Right kidney (tissue), 1 donor: Measurements from ENCODE around the gene ARMC8.

ENCODE experiments used
- DNase-seq: peaks from one replicate; pipeline ENCODE4 v3.0.0-alpha.2; 2016

ARMC8 gene

DNA sequence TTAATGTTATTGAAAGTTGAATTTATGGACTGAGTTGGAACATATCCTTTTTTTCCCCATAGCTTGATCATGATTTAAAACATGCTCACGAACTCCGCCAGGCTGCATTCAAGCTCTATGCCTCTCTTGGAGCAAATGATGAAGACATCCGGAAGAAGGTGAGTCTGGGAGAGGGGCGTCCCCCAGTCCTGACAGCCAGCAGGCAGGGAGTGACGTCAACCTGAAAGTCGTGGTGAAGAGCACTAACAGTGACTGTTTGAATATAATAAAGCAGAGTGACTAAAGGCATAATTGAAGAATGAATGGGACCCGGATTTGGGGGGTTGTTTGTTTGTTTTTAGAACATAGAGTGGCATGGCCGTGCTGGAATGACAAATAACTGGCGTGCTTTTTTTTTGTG is 57.9 kb downstream of the ARMC8 start:
- no peak for DNase-seq

DNA sequence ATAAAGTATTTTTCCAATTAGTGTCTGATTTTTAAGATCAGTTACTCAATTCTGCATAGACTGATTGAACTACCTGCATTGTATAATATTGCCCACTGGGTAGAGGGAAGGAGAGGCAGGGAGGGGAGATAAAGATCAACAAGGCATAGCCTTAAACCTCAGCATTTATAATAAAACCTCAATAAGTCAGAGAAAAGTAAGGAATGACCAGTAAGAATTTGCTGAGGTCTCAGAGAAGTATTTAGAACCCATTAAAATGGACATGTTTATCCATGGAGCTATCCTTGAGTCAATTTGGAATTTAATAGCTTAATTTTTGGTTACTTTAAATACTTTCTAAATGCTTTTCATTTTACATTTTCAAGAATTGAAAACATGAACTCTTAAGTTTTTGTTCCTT is 62.5 kb downstream of the ARMC8 start:
- DNase-seq, result no peak

DNA sequence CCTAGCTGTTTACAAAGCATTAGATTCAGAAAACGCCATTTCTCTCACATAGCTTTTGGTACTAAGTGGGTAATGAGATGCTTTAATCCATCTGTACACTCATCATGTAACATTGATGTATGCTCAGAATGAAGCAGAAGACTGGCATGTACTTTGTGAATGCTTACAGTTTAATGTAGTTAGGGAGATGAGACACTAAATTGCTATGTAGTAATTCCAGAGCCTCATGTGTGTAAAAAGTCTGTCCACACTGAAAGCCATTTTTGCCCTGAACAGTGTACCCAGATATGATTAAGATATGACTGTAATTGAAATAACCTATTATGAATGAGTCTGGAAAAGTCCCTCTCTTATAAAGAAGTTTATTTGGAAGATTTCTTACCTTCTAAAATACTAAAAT is 66.5 kb downstream of the ARMC8 start:
- no peak for DNase-seq

DNA sequence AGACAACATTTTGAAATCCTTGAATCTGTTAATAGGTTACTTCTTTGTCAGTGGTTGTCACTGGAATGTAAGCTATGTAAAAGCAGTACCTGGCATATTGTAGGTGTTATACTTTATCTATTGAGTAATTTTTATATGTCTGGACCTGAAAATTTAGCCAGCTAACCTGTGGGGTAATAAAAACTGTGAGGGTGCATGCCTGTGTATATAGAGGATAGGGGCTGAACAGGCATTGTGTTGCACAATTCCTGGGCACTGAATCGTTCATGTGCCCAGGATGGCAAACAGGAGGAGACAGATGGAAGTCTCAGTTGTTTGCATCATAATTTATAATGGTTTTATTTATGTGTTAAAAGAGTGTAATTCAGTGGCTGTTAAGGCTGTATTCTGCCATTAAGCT is 67.1 kb downstream of the ARMC8 start:
- DNase-seq, result no peak

DNA sequence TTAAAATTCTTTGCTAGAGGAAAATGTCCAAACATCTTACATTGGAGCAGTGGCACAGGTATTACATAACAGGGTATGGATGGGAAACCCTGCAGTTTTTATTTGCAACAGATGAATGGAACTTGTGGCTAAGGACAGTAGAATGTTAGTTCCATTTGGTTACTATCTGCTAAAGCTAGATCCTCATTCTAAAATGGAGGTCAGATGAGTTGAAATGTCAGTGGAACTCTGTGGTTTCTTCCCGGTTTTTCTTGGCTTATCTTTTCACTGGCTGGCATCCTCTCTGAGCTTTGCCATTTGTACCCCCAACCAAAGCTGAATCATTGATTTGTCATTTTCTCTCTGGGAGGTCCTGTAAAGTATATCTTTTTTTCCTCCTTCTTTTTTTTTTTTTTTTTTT is 68.9 kb downstream of the ARMC8 start:
- DNase-seq, result no peak

DNA sequence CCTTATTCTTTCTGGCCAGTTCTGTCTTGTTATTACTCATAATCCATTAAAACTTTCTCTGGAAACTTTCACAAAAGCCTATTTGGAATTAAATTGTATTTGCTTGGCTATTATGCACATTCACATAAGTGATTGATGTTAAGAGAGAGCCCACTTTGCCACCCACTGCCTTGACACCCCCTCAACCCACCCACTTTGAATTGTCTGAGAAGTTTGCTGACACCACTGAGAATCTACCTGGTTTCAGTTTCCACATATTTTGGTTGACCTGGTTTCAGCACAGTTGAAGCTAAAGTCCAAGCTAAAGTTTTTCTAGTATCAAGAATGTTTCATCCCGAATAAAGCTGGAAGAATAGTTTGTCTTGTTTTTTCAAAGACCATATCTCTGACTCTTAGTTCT is 70.9 kb downstream of the ARMC8 start:
- DNase-seq, result no peak

DNA sequence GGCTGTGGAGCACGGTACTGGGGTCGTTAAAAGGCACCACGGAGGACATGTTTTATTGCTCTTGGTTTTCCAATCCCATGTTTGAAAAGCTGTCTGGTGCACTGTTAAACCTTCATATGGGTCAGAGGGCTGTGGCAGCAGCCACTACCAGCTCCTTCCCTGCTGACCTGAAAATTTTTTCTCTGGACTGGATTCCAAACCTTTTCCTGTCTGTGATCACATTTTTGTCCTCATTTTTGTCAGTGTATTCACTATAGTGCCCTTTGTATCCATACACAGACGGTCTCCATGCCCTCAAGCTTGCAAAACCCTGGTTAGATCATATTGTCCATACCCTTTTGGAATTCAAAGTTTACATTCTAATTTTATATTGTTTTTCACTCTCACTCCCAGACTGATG is 72.0 kb downstream of the ARMC8 start:
- no peak for DNase-seq

DNA sequence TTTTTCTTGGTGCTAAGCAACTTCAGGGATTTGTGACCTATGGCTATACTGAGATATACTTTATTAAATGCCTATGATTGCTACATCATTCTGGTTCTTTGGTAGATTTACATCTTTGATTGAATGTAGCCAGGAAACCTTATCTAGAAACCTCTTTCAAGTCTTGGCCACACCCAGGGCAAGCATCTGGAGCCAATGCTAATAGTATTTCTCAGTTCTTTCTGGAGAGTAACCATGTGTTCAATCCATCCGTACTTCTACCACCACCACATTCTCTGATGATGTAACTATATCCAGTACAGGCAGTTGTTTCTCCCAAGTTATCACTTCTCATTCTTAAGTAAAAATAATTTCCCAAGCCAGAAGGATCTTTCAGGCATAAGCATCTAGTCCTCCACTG is 73.5 kb downstream of the ARMC8 start:
- no peak for DNase-seq

DNA sequence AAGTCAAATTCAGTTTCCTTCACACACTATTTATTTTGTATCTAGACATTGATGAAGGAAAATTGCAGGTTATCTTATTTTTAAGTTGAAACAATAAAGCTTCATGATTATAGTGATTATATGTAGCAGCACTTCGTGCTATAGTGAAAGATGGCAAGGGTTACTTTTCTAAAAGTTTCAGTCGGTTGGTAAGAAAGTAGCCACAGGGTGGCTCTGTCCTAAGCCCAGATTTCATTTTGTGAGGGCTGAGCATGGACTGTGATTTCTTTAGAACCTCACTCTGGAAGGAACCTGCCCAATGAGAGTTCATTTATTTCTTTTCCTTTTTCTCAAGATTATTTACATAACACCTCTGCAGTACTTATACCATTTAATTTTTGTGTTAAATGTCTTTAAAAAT is 76.0 kb downstream of the ARMC8 start:
- DNase-seq, result no peak

DNA sequence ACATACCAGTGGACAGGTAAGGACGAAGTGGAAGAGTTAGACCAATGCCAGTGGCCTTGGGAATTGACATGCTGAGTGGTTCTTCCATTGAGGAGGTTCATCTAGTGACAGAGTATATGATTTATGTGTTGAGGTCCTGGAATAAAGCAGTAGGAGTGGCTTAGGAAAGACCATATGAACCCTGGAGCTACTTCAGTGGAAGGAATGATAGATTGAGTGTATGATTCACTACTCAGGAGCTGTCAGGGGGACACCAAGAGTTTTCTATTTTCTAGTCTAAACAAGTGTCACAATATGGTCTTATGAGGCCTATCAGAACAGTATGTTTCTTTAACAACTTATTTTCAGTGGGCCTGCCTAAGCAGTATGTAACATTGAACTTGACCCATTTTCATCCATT is 78.6 kb downstream of the ARMC8 start:
- no peak for DNase-seq

DNA sequence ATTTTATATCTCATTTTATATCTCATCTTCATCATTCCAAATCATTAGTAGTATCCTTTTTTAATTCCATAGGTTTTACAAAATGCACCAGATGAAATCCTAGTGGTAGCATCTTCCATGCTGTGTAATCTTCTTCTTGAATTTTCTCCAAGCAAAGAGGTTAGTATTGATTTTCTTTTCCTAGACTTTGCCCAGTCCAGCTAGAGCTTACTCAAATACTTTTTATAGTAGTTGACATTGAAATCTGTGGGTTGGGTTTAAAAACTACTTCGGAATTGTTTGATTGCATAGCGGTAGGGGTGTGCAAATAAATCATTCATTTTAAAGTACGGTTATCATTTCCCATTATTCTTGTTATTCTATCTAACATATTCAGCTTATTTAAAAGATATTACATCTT is 80.0 kb downstream of the ARMC8 start:
- no peak for DNase-seq

DNA sequence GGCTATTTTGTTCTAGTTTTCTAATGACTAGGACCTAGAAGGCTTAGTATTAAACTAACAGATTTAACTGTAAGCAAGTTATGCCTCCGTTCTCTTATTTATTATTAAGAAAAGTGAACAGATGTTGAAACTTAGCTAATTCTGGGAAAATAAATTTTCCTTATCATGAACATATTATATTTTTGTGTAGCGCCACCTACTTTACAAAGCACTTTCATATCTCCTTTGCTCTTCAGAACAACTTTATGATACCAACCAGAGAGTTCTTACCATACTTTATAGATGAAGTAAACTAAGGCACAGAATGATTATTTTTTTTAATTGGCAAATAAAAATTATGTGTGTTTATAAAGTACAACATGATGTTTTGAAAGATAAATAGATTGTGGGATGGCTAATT is 83.1 kb downstream of the ARMC8 start:
- DNase-seq, result no peak

DNA sequence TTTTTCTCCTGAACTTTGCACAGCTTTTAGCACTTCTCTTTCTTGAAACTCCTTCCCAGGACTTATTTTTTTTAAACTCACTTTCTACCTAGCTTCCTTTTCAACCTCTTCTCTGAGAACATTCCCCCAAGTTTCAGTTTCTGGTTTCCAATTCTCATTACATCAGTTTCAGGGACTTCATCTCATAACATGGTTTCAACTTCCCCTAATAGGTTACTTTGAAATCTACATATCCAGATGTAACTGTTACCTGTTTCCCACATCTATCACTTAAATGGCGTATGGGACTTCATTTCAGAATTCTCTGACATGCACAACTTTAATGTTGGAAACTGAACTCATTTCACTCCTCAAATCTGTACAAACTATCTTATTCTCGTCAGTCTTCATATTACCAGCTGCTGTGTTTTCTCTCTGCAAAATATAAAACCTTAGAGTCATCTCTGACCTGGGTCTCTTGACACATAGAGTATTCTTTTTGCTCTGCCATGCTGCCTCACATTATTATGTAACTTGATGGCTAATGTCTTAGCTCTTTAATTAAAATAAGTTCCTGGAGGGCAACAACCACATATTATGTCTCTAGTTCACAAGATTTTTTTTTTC is 84.2 kb downstream of the ARMC8 start:
- DNase-seq, result no peak

DNA sequence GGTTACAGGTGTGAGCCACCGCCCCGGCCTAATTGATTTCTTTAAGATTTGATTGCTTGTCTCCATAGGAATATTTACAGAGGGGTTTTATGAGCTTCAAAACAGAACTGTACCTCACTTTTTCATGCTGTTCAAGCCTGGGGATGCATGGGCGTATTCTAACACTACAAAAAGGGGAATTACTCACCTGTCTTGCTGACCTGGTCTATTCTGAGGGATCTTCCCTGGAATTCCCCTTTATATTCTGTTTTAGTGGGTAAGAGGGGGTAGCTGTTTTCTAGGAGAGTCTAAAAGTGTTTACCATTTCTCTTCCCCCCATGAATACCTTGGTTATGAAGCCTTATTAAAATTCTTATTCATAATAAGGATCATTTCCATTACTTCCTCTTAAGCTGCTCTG is 94.5 kb downstream of the ARMC8 start:
- DNase-seq, result no peak

DNA sequence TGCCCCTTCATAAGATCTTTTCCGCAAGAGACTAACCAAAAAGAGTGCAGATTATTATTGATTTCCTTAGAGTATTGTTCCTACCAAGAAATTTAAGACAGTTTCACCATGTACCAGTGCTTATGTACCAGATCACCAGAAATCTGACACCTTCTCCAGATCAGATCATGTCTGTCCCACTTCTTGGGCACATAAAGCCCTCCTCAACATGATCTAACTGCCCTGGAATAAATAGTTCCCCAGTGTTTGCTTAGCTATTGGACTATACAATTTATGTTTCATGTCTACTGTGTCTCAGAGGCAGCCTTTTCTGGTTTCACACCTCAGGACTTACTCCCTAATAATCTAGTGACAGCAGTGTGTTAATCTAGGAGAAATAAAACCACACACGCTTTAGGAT is 95.7 kb downstream of the ARMC8 start:
- DNase-seq, result no peak

DNA sequence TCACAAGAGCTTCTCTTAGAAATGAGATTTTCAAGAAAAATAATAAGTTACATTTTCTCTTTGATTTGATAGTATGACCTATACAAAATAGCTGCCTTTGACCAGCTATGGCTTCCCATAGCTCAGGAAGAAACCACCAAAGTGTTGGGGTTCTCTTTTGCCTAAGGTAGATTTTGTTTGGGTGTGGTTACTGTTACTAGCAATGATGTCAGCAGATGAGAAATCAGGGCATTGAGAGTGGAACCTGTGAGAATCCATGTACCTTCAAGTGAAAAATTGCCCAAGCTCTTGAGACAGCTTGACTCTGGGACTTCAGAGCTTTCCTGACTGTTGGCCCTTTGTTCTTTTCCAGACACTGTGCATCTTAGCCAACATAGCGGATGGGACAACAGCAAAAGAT is 97.0 kb downstream of the ARMC8 start:
- no peak for DNase-seq

DNA sequence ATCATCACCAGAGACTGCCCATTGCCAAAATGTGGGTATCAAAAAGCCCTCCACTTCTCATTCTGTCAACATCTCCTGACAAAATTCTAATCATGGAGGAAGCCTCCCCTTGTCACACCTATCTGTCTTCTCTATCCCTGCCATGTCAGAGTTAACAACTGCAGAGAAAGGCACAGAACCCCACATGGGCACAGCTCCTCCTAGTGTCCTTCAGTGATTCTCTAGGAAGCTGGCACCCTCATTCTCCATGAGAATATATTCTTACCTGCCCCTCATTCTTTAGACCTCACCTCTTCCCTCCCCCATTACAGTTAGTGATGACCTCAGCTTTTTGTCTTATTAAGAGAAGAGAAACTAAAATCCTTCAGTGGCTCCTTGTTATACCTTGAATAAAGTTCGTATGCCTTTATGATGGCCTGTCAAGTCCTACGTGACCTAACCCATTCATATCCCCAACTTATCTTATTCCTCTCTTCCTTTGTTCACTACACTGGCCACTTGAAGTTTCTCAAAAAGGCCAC is 97.9 kb downstream of the ARMC8 start:
- no peak for DNase-seq

DNA sequence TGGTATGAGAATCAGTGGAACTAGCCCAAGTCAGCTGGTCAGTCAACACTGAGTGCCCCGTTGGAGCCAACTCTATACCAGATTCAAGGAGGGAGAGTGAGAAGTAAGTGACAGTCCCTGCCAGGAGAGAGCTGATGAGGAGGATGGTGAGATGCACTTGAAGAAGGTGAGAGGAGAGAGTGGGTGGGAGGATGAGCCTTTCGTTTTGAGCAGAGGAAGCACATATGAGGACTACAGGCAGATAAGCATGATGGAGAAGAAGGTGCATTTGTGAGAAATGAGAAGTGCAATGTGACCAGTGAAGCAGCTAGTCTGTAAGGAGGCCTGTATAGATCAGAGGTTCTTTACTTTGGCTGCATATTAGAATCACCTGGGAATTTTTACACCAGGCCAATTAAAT is 102.2 kb downstream of the ARMC8 start:
- DNase-seq, result no peak

DNA sequence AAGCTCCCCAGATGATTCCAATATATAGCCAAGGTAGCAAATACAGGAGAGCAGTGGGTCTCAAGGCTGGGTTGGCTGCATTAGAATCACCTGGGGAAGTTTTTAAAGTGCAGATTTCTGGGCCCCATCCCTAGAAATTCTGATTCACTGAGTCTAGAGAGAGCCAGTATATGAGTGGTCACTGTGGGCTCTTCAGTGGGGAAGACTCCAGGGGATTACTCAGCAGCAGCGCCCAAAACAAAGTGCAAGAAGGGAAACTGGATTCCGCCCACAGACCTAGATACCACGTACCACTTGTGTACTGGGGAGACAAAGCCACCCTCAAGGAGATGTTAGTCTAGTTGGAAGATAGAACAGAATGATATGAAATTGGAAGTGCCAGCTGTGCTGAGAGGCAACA is 102.6 kb downstream of the ARMC8 start:
- no peak for DNase-seq

DNA sequence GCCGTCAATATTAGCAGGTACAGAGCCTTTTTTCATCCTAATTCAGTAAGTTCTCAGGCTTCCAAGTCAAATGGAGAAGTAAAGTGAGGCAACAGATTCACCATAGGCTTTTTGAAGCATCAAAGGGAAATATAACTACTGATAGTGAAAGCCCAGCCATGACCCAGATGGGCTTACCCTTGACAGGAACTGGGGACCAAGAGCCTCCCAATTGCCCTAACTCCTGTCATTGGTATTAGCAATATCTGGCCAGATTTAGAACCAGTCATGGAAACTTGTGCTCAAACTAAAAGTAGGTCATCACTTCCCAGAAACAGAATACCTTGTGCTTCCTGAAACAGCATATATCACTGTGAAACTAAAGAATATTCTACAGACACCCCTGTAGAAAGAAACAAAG is 109.5 kb downstream of the ARMC8 start:
- no peak for DNase-seq

DNA sequence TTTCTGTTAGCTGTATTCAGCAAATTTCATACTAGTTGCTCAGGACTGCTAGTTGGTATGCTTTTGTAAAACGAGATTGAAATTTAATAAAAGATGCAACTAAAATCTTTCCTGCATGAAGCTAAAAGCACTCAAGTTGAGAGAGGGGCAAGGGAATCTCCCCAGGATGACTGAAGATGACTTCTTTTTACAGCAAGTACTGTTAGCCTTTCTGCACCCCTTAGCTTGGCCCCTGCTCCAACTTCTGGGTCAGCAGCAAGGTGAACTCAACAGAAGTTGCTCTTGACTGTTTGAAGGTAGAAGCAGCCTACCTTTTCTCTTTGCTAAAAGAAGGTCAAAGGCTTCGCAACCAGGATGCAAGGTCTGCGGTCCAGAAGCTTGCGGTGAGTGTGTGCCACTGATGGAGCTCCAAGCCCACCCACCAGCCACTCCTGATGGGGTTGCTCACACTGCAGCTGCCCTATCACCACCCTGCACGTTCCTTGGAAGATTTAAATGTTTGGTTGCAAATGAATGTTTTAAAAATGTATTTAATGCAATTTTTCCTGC is 110.0 kb downstream of the ARMC8 start:
- no peak for DNase-seq

DNA sequence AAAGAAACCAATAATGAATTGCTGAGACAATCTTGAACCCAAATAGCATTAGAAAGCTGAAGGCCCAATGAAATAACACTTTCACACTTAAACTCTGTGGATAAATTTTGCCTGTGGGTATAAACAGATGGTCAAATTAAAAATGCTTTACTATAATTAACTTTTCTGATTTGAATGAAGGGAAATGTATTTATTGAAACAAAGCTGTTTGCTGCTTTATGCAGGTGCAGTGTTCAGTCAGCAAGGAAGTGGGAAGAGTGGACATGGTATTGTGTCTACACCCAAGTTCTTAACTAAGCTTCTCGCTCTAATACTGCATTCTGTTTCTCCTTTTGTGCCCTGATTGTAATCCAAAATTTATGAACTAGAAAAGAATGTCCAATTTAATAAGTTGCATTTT is 110.8 kb downstream of the ARMC8 start:
- no peak for DNase-seq

DNA sequence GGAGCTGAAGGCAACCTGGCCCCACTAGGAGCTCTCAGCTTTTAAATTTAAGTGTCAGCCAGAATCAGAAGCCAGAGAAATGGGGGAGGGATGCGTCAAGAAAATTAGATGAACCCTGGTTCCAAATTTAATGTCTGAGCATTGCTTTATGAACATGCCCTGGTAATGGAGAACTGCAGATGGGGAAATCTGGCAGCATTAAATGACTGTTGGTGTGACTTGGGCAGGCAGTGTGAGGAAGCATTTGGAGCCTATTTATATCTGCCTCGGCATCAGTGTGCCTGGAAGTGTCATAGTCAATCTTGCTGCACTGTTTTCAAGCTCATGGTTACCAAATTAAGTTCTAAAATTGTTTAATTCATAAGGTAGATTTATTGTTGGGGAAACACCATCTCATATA is 113.5 kb downstream of the ARMC8 start:
- DNase-seq, result no peak

DNA sequence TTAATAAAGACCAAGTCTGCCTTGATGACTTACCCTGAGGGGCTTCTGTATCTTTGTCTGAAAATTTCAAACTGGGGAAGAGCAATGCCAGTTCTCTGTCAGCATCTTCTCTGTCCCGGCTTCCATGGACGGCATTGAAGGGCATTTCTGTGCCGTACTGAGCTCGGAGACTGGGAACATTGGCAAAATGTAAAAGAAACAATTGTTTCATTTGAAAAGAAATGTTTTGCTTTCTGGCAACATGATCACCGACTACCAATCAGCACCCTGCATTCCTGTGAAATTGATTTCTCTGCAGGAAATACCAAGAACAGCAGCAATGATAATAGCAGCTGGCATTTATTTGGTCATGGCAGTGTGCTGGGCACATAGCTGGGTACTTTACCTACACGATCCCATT is 116.4 kb downstream of the ARMC8 start:
- DNase-seq, result no peak

DNA sequence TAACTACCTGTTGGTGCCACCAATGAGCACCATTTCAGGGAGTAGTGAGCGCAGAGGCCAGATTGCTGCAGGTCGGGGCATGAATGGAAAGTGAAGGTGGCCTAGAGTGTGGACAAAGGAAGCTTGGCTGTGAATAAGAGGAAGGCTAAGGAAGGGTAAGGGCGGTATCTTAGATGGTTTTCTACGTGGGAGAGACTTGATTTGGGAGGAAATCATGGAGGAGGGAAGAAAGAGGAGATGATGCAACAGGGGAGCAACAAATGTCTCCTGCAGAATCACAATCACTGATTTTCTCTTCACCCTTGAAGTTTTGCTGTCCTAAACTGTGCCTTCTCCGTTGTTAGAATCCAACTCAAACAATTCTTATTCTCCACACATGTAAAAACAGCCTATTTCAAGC is 120.8 kb downstream of the ARMC8 start:
- DNase-seq, result no peak
